COR-L47 (cell line): ENCODE measurements around the gene LRBA.

Experiments used
- DNase-seq: peaks from one replicate; lab custom pipeline; 2025; lab: John Stamatoyannopoulos, UW

LRBA gene

GRCh38 chr4:150363721-150364688 lies 651.1 kb downstream of the LRBA start:
- DNase-seq: no peak

DNA sequence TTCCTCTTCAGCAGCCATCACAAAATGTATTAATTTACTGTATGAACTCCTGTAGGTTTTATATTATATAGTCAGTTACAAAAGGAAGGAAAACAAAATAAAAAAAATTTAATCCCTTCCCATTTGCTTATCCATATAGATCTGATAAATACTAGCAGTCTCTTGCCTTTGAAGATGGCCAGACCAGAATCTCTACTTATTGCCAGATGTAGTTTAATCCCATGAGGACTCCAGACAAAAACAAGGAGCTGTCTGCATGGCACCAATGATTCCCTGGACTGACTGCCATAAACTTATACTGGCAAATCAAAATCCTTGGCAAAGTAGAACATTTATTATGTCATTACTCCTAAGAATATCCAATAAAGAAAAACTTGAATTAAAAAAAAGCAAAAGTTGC lies 656.4 kb downstream of the LRBA start:
- DNase-seq: no peak

DNA sequence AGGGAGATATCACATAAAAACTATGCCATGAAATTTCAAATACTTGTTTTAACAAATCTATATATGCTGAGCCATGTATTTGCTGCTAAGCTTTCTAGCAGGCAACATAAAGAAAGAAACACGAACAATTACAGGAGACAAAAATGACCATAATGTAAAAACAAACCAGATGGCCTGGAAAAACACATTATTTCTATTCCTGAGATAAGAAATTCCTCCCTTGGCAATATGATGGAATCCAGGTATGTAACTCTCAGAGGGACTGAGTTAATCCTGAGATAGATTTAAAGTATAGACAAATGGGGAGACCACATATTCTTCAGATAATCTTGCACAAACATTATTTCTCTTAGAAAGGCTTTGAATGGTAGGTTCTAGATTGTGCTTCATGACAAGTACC lies 657.3 kb downstream of the LRBA start:
- no peak for DNase-seq

GRCh38 chr4:150355858-150356455 lies 659.1 kb downstream of the LRBA start:
- DNase-seq: no peak

DNA sequence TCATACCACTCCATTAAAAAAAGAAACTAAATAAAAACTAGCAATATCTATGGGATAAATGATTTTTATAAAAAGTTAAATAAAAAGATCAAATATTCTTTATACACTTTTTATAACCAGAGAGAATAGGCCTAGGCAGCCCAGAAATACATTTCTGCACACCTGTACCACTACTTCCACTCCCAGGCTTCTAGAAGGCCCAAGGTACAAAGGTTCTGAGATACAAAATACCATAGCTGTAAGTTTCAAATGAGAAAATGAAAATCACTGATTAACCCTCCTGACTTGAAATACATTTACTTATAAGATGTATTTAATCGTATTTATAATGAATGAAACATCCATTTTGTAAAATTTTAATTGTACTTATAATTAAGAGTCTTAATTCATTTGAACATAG lies 659.7 kb downstream of the LRBA start:
- no peak for DNase-seq

DNA sequence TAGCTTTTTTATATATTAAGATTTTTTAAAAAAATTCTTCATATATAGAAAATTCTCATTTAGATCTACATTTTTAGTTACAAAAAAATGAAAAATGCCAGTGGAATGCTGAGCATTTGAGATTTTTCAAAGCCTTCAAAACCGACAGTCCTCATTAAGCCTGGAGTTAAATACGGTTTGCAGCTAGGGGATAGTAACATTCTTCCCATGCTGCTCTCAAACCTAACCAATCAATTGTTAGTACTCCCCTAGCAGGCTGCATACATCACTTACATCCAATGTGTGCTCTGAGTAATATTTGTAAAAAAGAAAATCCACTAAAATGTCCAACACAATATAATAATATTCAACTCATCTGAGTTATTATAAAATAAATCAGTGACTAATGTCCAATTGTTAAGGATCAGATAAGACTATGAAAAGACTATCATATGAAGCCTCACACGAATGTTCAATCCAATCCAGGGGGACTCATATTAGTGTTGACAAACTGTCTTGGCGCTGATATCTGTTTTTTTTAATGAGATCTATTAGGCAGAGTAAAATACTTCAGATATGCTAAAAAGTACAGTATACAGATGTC lies 660.8 kb downstream of the LRBA start:
- no peak for DNase-seq

- no peak for DNase-seq
These were observed 667.0 kb downstream of the LRBA start for GRCh38 chr4:150348079-150348478.

DNA sequence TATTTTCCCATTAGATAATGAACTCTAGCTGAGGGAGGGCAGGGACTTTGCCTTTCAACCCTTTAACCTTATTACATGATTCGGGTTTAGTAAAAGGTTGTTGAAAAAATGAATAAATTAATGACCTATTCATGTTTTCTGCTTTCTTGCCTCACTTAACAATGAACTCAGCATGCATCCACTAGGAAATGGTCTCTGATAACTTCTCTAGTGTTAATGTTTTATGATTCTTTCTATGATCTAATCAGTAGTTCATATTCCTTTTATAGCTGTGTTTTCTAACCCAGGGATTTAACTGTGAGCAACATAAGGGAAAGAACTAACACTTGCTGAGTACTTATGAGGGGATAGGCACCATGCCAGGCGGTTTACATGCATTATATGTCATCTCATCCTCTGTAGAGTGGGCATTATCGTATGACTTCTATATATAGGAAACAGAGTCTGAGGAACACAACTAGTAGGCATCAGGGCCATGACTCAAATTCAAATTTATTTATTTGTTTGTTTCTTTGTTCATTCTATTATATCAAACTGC lies 669.8 kb downstream of the LRBA start:
- DNase-seq: no peak

DNA sequence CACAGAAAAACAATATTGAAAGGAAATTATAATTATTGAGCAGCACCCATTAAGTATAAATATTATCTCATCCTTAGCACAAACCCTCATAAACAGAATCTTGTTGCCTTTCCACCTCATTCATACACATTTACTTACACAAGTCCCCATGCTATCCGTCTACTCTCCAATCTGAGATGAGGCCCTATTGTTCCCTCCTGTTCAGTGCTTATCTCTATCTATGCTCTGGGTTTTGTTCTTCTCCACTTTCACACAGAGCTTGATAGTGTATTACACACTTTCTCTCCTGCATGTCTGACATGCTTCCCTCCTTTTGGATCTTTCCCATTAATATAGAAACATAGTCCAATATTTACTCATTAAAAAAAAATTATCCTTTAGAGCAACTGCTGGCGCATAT lies 671.3 kb downstream of the LRBA start:
- DNase-seq: no peak

GRCh38 chr4:150342945-150343344 lies 672.1 kb downstream of the LRBA start:
- DNase-seq: no peak

DNA sequence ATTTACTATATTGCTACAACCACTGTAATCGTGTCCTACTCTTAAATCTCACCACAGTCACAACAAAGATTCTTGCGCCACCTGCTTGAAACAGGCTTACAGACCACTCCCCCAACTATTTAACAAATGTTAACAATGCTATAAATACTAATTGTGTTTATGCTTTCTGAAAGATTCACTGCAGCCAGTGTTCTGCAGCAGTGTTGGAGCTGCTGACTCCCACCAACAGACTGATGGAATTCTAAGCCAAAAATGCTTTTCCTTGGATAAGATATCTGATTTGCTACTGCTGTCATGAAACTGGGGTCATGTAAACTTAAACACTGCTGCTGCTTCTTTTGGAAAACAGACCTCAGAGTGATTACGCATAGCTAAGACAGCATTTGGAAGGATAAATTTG lies 677.4 kb downstream of the LRBA start:
- DNase-seq: no peak

- no peak for DNase-seq
These were observed 678.2 kb downstream of the LRBA start for GRCh38 chr4:150336676-150337412.

GRCh38 chr4:150332961-150333360 lies 682.1 kb downstream of the LRBA start:
- no peak for DNase-seq

DNA sequence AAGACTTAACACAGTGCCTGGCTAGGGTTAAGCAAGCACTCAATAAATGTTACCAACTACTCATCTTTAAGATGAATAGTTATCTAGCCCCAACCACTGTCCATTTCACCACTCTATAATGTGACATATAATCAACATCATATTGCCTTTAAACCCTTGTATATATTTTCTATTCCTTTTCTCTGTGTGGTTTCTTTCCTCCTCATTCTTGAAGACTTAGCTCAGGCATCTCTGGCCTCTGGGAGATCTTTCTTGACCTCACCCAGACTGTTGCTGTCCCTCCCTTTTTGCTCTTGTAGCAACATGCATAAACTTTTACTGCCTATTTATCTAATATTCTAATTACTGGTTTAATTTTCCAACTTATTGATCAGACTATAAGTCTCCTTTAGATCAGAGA lies 683.0 kb downstream of the LRBA start:
- DNase-seq: no peak

GRCh38 chr4:150329373-150329772 lies 685.7 kb downstream of the LRBA start:
- no peak for DNase-seq

GRCh38 chr4:150328496-150328895 lies 686.6 kb downstream of the LRBA start:
- no peak for DNase-seq

DNA sequence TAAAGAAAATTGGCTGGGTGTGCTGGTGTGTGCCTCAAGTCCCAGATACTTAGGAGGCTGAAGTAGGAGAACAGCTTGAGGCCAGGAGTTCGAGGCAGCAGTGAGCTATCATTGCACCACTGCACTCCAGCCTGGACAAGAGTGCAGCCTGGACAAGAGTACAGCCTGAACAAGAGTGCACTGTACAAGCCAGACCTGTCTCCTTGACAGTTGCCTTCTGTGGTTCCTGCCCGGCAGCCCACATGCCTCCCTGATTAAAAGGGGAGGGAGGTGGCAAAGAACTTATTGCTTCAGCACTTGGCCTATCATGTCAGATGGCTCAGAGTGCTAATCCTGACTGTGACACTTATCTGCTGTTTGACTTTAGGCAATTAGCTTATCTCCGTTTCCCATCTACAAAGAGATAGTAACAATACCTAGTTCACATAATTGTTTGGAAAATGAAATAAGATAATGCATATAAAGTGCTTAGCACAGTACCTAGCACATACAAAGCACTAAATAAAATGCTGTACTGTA lies 687.8 kb downstream of the LRBA start:
- DNase-seq: no peak

GRCh38 chr4:150325872-150326271 lies 689.2 kb downstream of the LRBA start:
- no peak for DNase-seq

GRCh38 chr4:150323406-150324325 lies 691.4 kb downstream of the LRBA start:
- no peak for DNase-seq

- peak; percentile 52 for DNase-seq
These were observed 692.4 kb downstream of the LRBA start for GRCh38 chr4:150322646-150323045.

DNA sequence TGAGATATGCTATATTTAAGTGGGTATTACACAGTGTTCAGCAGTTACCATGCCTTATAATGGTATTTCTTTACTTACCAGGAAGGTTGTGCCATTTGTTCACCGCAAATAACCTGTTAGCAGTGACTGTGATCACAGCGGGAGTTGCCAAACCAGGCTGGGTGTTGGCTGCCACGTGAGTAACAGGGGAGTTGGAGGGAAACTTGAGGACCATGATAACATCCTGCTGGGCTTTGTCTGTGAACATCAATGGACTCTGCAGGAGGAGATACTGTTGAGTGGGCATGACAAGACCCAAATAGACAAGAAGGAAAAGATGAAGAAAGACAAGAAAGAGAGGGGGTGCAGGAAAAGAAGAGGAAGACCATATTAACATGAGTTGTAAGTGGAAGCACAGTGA lies 694.0 kb downstream of the LRBA start:
- no peak for DNase-seq
